Measurements from ENCODE around the gene CARD10.
"Not testable (repeated sequence)": the region's sequence is repeated elsewhere in the genome, so short reads cannot be mapped to it uniquely, and the experiment has no call there.

Gene CARD10

GRCh38 chr22:37552524-37553163, 33.4 kb upstream of the CARD10 start:
- H3K4me1 ChIP-seq (ENCODE audit: low read length), result no peaks in the 10 kb centered on the region
- H2AFZ ChIP-seq (ENCODE audit: low read depth, low read length), result no peak overlapping the region
- no peaks in the 10 kb centered on the region for H3K79me2 ChIP-seq (ENCODE audit: low read length)
- no peaks in the 10 kb centered on the region for H3K9me3 ChIP-seq (ENCODE audit: insufficient read depth, low read length)
- no peaks in the 10 kb centered on the region for H3K36me3 ChIP-seq (replicated peaks; ENCODE audit: low read depth, low read length)
- no peak overlapping the region for H3K27ac ChIP-seq (ENCODE audit: low read length)
- H3K4me2 ChIP-seq (ENCODE audit: low read length), result no peak overlapping the region
- TF ChIP-seq EZH2phosphoT487 (IDR thresholded peaks at IDR 0.05; ENCODE audit: low read depth) (no peak), CTCF (IDR thresholded peaks at IDR 0.05; ENCODE audit: low read depth, low read length) (no peak)
- H3K27me3 ChIP-seq (ENCODE audit: low read depth, low read length), result peaks cover 48% of the 10 kb centered on the region
- H3K4me3 ChIP-seq (ENCODE audit: low read length), result no peak overlapping the region
- no peak overlapping the region for H3K9ac ChIP-seq (ENCODE audit: low read length)
- no peaks in the 10 kb centered on the region for H4K20me1 ChIP-seq (ENCODE audit: insufficient read depth, low read length)

GRCh38 chr22:37551981-37552380, 32.8 kb upstream of the CARD10 start:
- no peaks in the 10 kb centered on the region for H3K79me2 ChIP-seq (ENCODE audit: low read length)
- H3K36me3 ChIP-seq (replicated peaks; ENCODE audit: low read depth, low read length), result no peaks in the 10 kb centered on the region
- TF ChIP-seq EZH2phosphoT487 (IDR thresholded peaks at IDR 0.05; ENCODE audit: low read depth) (no peak), CTCF (IDR thresholded peaks at IDR 0.05; ENCODE audit: low read depth, low read length) (no peak)
- H4K20me1 ChIP-seq (ENCODE audit: insufficient read depth, low read length), result no peaks in the 10 kb centered on the region
- no peak overlapping the region for H3K27ac ChIP-seq (ENCODE audit: low read length)
- H3K4me3 ChIP-seq (ENCODE audit: low read length), result no peak overlapping the region
- H2AFZ ChIP-seq (ENCODE audit: low read depth, low read length), result no peak overlapping the region
- no peaks in the 10 kb centered on the region for H3K4me1 ChIP-seq (ENCODE audit: low read length)
- H3K9me3 ChIP-seq (ENCODE audit: insufficient read depth, low read length), result no peaks in the 10 kb centered on the region
- peaks cover 42% of the 10 kb centered on the region for H3K27me3 ChIP-seq (ENCODE audit: low read depth, low read length)
- no peak overlapping the region for H3K4me2 ChIP-seq (ENCODE audit: low read length)
- no peak overlapping the region for H3K9ac ChIP-seq (ENCODE audit: low read length)

GRCh38 chr22:37550921-37551320, 31.7 kb upstream of the CARD10 start:
- not testable (repeated sequence) for H3K4me1 ChIP-seq (ENCODE audit: low read length); H3K4me3 ChIP-seq (ENCODE audit: low read length); H3K36me3 ChIP-seq (replicated peaks; ENCODE audit: low read depth, low read length); H3K4me2 ChIP-seq (ENCODE audit: low read length); H3K79me2 ChIP-seq (ENCODE audit: low read length); H3K9me3 ChIP-seq (ENCODE audit: insufficient read depth, low read length); H4K20me1 ChIP-seq (ENCODE audit: insufficient read depth, low read length); H3K9ac ChIP-seq (ENCODE audit: low read length); H2AFZ ChIP-seq (ENCODE audit: low read depth, low read length); H3K27ac ChIP-seq (ENCODE audit: low read length)
- H3K27me3 ChIP-seq (ENCODE audit: low read depth, low read length), result peaks cover 31% of the 10 kb centered on the region

GRCh38 chr22:37549704-37550059, 30.5 kb upstream of the CARD10 start:
- Histone ChIP-seq H3K27ac (ENCODE audit: low read length) (no peak overlapping the region), H3K9ac (ENCODE audit: low read length) (no peak overlapping the region), H3K4me2 (ENCODE audit: low read length) (no peak overlapping the region), H3K36me3 (replicated peaks; ENCODE audit: low read depth, low read length) (no peaks in the 10 kb centered on the region), H4K20me1 (ENCODE audit: insufficient read depth, low read length) (no peaks in the 10 kb centered on the region), H3K27me3 (ENCODE audit: low read depth, low read length) (peaks cover 27% of the 10 kb centered on the region), H3K4me1 (ENCODE audit: low read length) (peaks cover 9% of the 10 kb centered on the region), H3K9me3 (ENCODE audit: insufficient read depth, low read length) (no peaks in the 10 kb centered on the region), H3K79me2 (ENCODE audit: low read length) (no peaks in the 10 kb centered on the region), H2AFZ (ENCODE audit: low read depth, low read length) (no peak overlapping the region), H3K4me3 (ENCODE audit: low read length) (no peak overlapping the region)
- no peak for TF ChIP-seq CTCF (IDR thresholded peaks at IDR 0.05; ENCODE audit: low read depth, low read length)
- TF ChIP-seq EZH2phosphoT487 (IDR thresholded peaks at IDR 0.05; ENCODE audit: low read depth), result no peak
